NT2/D1 (cell line): ENCODE data around the gene SLA2.
"Not testable (repeated sequence)": the region's sequence is repeated elsewhere in the genome, so short reads cannot be mapped to it uniquely, and the experiment has no call there.

Source experiments
- DNase-seq: peaks from one replicate; pipeline ENCODE4 v3.0.0-alpha.2; 2011; ENCODE audit warnings: low read depth, low spot score
- H3K27me3 ChIP-seq: 2 replicates; pipeline ENCODE4 v1.6.0; 2011; ENCODE audit warnings: mild to moderate bottlenecking; ENCODE audit not compliant: insufficient read length, insufficient read depth
- H3K36me3 ChIP-seq: 2 replicates; pipeline ENCODE4 v1.6.1; 2011; ENCODE audit warnings: mild to moderate bottlenecking, low read length, mixed read lengths; ENCODE audit not compliant: insufficient read depth, insufficient read length
- H3K4me1 ChIP-seq: 2 replicates; pipeline ENCODE4 v1.5.1; 2011; ENCODE audit not compliant: insufficient read depth, insufficient read length
- H3K4me3 ChIP-seq: 2 replicates; pipeline ENCODE4 v1.5.1; 2011; ENCODE audit warnings: low read depth; ENCODE audit not compliant: insufficient read length
- H3K9ac ChIP-seq: 2 replicates; pipeline ENCODE4 v1.6.0; 2011; ENCODE audit warnings: low read depth; ENCODE audit not compliant: insufficient read length
- H3K9me3 ChIP-seq: 2 replicates; pipeline ENCODE4 v1.5.1; 2011; ENCODE audit warnings: mild to moderate bottlenecking, low read length; ENCODE audit not compliant: insufficient read depth
- SUZ12 ChIP-seq: IDR thresholded peaks from 2 replicates; pipeline ENCODE4 v1.6.1; 2011; ENCODE audit not compliant: insufficient read length, insufficient read depth; ENCODE audit errors: extremely low read depth
- YY1 ChIP-seq: IDR thresholded peaks from 2 replicates; pipeline ENCODE4 v1.6.1; 2011; ENCODE audit not compliant: insufficient read length, insufficient read depth
- ZNF274 ChIP-seq: IDR thresholded peaks from 2 replicates; pipeline ENCODE4 v1.6.1; 2011; ENCODE audit warnings: mild to moderate bottlenecking, low read depth, low read length

The SLA2 gene

GRCh38 chr20:36682311-36682710 lies 36.3 kb upstream of the SLA2 start:
- Histone ChIP-seq H3K4me3 (no peak overlapping the region), H3K4me1 (no peaks in the 10 kb centered on the region), H3K9ac (peak overlapping the region; percentile 11), H3K9me3 (peaks cover 3% of the 10 kb centered on the region; the same call in 1 of the 2 replicates), H3K36me3 (peaks cover 9% of the 10 kb centered on the region), H3K27me3 (no peaks in the 10 kb centered on the region)
- no peak for DNase-seq
- TF ChIP-seq SUZ12: no peak
- no peak for TF ChIP-seq ZNF274
- no peak for TF ChIP-seq YY1

- Histone ChIP-seq H3K9me3 (peaks cover 5% of the 10 kb centered on the region; the same call in 1 of the 2 replicates), H3K27me3 (no peaks in the 10 kb centered on the region), H3K36me3 (peaks cover 3% of the 10 kb centered on the region), H3K9ac (no peak overlapping the region), H3K4me1 (peaks cover 4% of the 10 kb centered on the region), H3K4me3 (no peak overlapping the region)
- no peak for DNase-seq
- no peak for TF ChIP-seq SUZ12
- no peak for TF ChIP-seq ZNF274
- no peak for TF ChIP-seq YY1
Observed at GRCh38 chr20:36677422-36677771, 31.4 kb upstream of the SLA2 start.

GRCh38 chr20:36676701-36677421 lies 30.9 kb upstream of the SLA2 start:
- Histone ChIP-seq H3K9me3 (peaks cover 5% of the 10 kb centered on the region; the same call in 1 of the 2 replicates), H3K4me1 (peaks cover 4% of the 10 kb centered on the region), H3K9ac (peak overlapping the region; percentile 8), H3K27me3 (no peaks in the 10 kb centered on the region), H3K36me3 (no peaks in the 10 kb centered on the region), H3K4me3 (no peak overlapping the region)
- no peak for TF ChIP-seq ZNF274
- no peak for DNase-seq

GRCh38 chr20:36675545-36675944 lies 29.5 kb upstream of the SLA2 start:
- not testable (repeated sequence) for DNase-seq, H3K4me1 ChIP-seq, H3K9ac ChIP-seq, H3K9me3 ChIP-seq, H3K36me3 ChIP-seq, H3K4me3 ChIP-seq, H3K27me3 ChIP-seq

DNA sequence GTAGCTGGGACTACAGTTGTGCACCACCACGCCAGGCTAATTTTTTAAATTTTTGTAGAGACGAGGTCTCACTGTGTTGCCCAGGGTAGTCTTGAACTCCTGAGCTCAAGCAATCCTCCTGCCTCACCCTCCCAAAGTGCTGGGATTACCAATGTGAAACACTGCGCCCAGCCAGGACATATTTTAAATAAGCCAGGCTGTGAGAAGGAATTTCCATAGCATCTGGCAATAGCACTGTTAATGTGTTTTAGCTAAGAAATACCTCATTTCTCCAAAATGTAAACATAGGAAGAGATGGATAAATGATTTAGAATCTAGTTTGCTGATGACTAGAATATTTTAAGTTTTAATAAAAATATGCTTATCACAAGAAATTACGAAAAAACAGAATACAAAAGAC lies 27.0 kb upstream of the SLA2 start:
- Histone ChIP-seq H3K9me3 (peaks cover 5% of the 10 kb centered on the region; the same call in 1 of the 2 replicates), H3K9ac (no peak overlapping the region), H3K36me3 (peaks cover 6% of the 10 kb centered on the region), H3K4me1 (peaks cover 4% of the 10 kb centered on the region), H3K4me3 (no peak overlapping the region), H3K27me3 (no peaks in the 10 kb centered on the region)
- TF ChIP-seq YY1 (no peak), ZNF274 (no peak), SUZ12 (no peak)
- DNase-seq: no peak

GRCh38 chr20:36670665-36671357 lies 24.8 kb upstream of the SLA2 start:
- no peak for TF ChIP-seq ZNF274
- no peak for TF ChIP-seq YY1
- no peak for TF ChIP-seq SUZ12
- no peak overlapping the region for H3K9ac ChIP-seq
- no peak for DNase-seq

DNA sequence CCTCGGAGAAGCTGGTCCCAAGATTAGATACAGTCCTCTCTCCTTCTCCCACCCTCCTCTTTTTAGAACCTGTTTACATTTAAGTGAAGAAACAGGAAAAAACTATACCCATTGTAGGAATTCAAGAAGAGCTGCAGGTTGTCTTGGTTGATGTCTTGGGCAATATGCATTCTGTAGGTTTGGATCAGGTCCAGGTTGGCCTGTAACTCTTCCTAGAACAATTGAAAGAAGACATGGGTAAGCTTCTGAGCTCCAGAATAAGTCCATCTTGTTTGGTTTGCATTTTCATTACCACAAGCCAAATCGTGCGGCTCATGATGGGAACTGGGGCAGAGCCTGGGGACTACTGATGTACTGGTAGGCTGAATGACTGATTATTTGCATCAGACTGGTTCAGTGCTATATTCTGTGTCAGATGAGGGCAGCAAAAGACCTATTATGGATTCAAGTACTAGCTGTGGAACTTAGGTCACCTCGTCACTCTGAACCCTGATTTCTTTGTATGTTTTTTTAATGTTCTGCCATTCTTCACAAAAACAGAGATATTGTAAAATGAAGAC lies 20.3 kb upstream of the SLA2 start:
- TF ChIP-seq YY1 (no peak), ZNF274 (no peak), SUZ12 (no peak)
- Histone ChIP-seq H3K27me3 (no peaks in the 10 kb centered on the region), H3K9ac (no peak overlapping the region), H3K36me3 (peaks cover 14% of the 10 kb centered on the region), H3K9me3 (no peaks in the 10 kb centered on the region), H3K4me3 (no peak overlapping the region), H3K4me1 (no peaks in the 10 kb centered on the region)
- no peak for DNase-seq

More at GRCh38 chr20:36670665-36671357, 24.8 kb upstream of the SLA2 start:
- Histone ChIP-seq H3K27me3 (no peaks in the 10 kb centered on the region), H3K4me1 (no peaks in the 10 kb centered on the region), H3K9me3 (no peaks in the 10 kb centered on the region), H3K4me3 (no peak overlapping the region), H3K36me3 (peaks cover 6% of the 10 kb centered on the region)
